Smooth muscle cell (in vitro differentiated cells): Measurements from ENCODE around the gene EXOC2. TPM values are rescaled to one million over a fixed set of nuclear protein-coding genes. Genes with fewer than 3 reads are reported as not detected.

Experiments used
- DNase-seq: peaks from one replicate; lab custom pipeline; 2025; ENCODE audit not compliant: unreplicated experiment; lab: John Stamatoyannopoulos, UW
- H2AFZ ChIP-seq: fragments of 200-600 bp; sonication (generic); 2 replicates; pipeline ENCODE4 v1.6.0; 2016; ENCODE audit warnings: antibody characterized with exemption, low read depth, mild to moderate bottlenecking
- H3F3A ChIP-seq: fragments of 200-600 bp; sonication (generic); 2 replicates; pipeline ENCODE4 v1.6.0; 2017; ENCODE audit warnings: antibody characterized with exemption, low read depth
- H3K27ac ChIP-seq: fragments of 200-600 bp; sonication (generic); 2 replicates; pipeline ENCODE4 v1.5.1; 2016; ENCODE audit warnings: low read depth, mild to moderate bottlenecking
- H3K27me3 ChIP-seq: fragments of 200-600 bp; sonication (generic); 2 replicates; pipeline ENCODE4 v1.6.1; 2016; ENCODE audit warnings: low read depth, mild to moderate bottlenecking
- H3K36me3 ChIP-seq: fragments of 200-600 bp; sonication (generic); 2 replicates; pipeline ENCODE4 v1.5.1; 2016; ENCODE audit warnings: low read depth
- H3K4me1 ChIP-seq: fragments of 200-600 bp; sonication (generic); 2 replicates; pipeline ENCODE4 v1.5.1; 2016; ENCODE audit warnings: low read depth
- H3K4me2 ChIP-seq: fragments of 200-600 bp; sonication (generic); 2 replicates; pipeline ENCODE4 v1.6.0; 2016; ENCODE audit warnings: mild to moderate bottlenecking
- H3K4me3 ChIP-seq: fragments of 200-600 bp; sonication (generic); 2 replicates; pipeline ENCODE4 v1.5.1; 2016; ENCODE audit warnings: mild to moderate bottlenecking
- H3K79me2 ChIP-seq: fragments of 200-600 bp; sonication (generic); 2 replicates; pipeline ENCODE4 v1.6.0; 2016; ENCODE audit warnings: low read depth, mild to moderate bottlenecking
- H3K9ac ChIP-seq: fragments of 200-600 bp; sonication (generic); 2 replicates; pipeline ENCODE4 v1.6.0; 2016; ENCODE audit warnings: low read depth
- H3K9me3 ChIP-seq: fragments of 200-600 bp; sonication (generic); replicated peaks from 2 replicates; pipeline ENCODE4 v1.5.1; 2016; ENCODE audit warnings: low read depth
- H4K20me1 ChIP-seq: fragments of 200-600 bp; sonication (generic); 2 replicates; pipeline ENCODE4 v1.6.0; 2016; ENCODE audit warnings: low read depth
- WGBS: methylation state at CpG from one replicate; pipeline ENCODE4 v1.1.7; 2016; ENCODE audit warnings: low lambda C conversion rate; 5-methylcytosine and 5-hydroxymethylcytosine counted together
- polyA plus RNA-seq: library from polyadenylated mRNA; unstranded; fragments of >200 nt; fragmentation: Nextera tagmentation; extraction: Ambion mirVana; gene quantifications from 2 replicates; pipeline ENCODE4 v1.2.1, GENCODE V29; 2016
- total RNA-seq: library from RNA; depleted of rRNA; stranded (reverse); fragments of >200 nt; gene quantifications from 2 replicates; pipeline ENCODE4 v1.2.3, GENCODE V29; 2014
- TF ChIP-seq, protein P1 (sequence below): fragments of 200-600 bp; sonication (generic); IDR thresholded peaks from 2 replicates; pipeline ENCODE4 v1.5.1; 2017; ENCODE audit warnings: borderline replicate concordance, mild to moderate bottlenecking, antibody characterized with exemption; ENCODE audit not compliant: insufficient read depth, poor library complexity, severe bottlenecking

Gene EXOC2
- total and polyA plus RNA-seq, 2 experiments from 2014 or later = 21.9 to 33.9 TPM

DNA sequence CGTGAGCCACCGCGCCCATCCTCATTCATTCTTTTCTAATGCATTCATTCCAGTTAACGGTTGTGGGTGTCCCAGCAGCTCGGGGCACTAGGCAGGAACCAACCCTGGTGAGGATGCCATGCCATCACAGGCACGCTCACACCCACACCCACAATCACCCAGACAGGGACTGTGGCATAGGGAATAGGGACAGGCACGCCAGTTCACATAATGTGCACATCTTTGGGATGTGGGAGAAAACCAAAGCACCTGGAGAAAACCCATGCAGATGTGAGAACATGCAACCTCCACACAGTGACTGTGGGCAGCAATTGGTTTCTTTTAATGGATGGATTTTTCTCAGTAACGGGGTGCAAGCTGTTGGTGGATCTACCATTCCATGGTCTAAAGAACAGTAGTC, 237.1 kb downstream of the EXOC2 start:
- Histone ChIP-seq H3K9ac (no peak overlapping the region), H3K9me3 (no peaks in the 10 kb centered on the region), H3F3A (no peaks in the 10 kb centered on the region), H3K4me1 (no peaks in the 10 kb centered on the region), H3K4me3 (no peak overlapping the region), H3K27me3 (no peaks in the 10 kb centered on the region), H3K4me2 (no peak overlapping the region), H3K27ac (no peak overlapping the region), H2AFZ (no peak overlapping the region), H3K36me3 (no peaks in the 10 kb centered on the region), H4K20me1 (no peaks in the 10 kb centered on the region), H3K79me2 (no peaks in the 10 kb centered on the region)
- 96% methylated on average over 8 of the region's 8 CpGs for WGBS
- TF ChIP-seq, protein P1, sequence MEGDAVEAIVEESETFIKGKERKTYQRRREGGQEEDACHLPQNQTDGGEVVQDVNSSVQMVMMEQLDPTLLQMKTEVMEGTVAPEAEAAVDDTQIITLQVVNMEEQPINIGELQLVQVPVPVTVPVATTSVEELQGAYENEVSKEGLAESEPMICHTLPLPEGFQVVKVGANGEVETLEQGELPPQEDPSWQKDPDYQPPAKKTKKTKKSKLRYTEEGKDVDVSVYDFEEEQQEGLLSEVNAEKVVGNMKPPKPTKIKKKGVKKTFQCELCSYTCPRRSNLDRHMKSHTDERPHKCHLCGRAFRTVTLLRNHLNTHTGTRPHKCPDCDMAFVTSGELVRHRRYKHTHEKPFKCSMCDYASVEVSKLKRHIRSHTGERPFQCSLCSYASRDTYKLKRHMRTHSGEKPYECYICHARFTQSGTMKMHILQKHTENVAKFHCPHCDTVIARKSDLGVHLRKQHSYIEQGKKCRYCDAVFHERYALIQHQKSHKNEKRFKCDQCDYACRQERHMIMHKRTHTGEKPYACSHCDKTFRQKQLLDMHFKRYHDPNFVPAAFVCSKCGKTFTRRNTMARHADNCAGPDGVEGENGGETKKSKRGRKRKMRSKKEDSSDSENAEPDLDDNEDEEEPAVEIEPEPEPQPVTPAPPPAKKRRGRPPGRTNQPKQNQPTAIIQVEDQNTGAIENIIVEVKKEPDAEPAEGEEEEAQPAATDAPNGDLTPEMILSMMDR = no peak
- no peak for DNase-seq

DNA sequence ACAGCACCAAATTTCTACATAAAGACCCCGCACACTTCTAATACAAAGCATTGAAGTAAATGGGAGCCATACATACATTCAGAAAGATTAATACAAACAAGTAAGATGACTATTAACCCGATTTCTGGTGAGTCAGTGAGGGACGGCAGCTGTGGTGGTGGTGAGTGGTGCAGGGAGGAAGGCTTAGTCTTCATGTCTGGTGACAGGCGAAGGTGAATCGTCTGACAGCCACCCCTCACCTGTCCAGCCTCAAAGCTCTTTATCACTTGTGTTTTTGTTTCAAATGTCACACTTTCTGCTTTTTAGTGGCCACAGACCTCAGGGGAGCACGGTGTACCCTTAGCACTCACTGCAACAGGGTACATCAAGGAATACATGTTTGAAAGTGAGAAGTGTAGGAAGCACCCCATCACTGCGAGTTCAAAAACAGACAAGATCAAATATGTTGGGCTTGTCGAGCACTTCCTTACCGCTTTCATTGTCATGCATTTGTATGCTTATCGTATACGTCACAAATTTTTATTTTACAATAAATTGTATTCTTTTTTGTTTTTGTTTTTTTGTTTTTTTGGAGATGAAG, 237.8 kb downstream of the EXOC2 start:
- TF ChIP-seq, protein P1 = no peak
- 93% methylated on average over 11 of the region's 11 CpGs for WGBS
- Histone ChIP-seq H3K4me1 (no peaks in the 10 kb centered on the region), H3K27ac (no peak overlapping the region), H3K4me3 (no peak overlapping the region), H3K79me2 (no peaks in the 10 kb centered on the region), H4K20me1 (no peaks in the 10 kb centered on the region), H3K36me3 (no peaks in the 10 kb centered on the region), H3K9ac (no peak overlapping the region), H3K27me3 (no peaks in the 10 kb centered on the region), H3K4me2 (no peak overlapping the region), H3F3A (no peaks in the 10 kb centered on the region), H2AFZ (no peak overlapping the region), H3K9me3 (no peaks in the 10 kb centered on the region)
- no peak for DNase-seq

DNA sequence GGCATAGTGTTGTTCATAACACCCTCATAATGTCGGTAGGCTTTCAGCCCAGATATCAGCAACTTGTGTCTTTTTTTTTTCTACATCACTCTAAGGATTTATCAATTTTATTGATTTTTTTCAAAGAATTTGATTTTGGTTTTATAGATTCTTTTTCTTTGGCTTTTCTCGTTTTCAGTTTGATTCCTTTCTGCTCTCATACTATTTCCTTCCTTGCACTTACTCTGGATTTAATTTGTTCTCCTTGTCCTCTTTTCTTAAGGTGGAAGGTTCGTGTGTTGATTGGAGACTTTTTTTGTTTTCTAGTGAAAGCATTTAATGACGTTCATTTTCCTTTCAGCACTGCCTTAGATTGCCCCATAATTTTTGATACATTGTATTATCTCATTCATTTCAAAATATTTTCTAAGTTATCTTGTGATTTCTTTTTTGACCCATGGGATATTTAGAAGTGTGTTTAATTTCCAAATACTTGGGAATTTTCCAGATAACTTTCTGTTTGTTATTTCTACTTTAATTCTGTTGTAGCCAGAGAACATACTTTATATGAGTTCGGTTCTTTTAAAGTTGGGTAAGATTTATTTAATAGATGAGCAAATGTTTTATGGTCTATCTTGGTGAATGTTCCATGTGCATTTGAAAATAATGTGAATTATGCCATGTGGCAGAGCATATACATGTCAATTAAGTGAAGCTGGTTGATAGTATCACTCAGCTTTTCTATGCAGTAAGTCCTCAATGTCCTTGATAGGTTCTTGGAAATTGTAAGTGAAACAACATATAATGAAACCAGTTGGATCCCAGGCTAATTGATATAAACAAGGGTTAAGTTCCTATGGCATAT, 238.6 kb downstream of the EXOC2 start:
- TF ChIP-seq, protein P1 = no peak
- 89% methylated on average over 5 of the region's 5 CpGs for WGBS
- no peak overlapping the region for H3K4me2 ChIP-seq

More for the DNA sequence above, 238.6 kb downstream of the EXOC2 start:
- Histone ChIP-seq H2AFZ (no peak overlapping the region), H3K79me2 (no peaks in the 10 kb centered on the region), H3K4me3 (no peak overlapping the region), H3K36me3 (no peaks in the 10 kb centered on the region), H3F3A (no peaks in the 10 kb centered on the region), H4K20me1 (no peaks in the 10 kb centered on the region), H3K27ac (no peak overlapping the region), H3K9me3 (no peaks in the 10 kb centered on the region), H3K9ac (no peak overlapping the region), H3K4me1 (no peaks in the 10 kb centered on the region), H3K27me3 (no peaks in the 10 kb centered on the region)
- DNase-seq = no peak
